Adrenal gland (tissue), 5 donors: ENCODE measurements around the gene RGL3.

ENCODE experiments used
- CTCF ChIP-seq, 6 experiments: fragments of 450-650 bp in 4 of 6; fragments of 200-600 bp in 2 of 6; sonication (generic) in 1 of 6; IDR thresholded peaks; 1 replicate in 5 of 6; 2 replicates in 1 of 6; pipeline versions ENCODE4 v1.5.1 to v1.8.0; 2016 to 2021; ENCODE audit warnings: antibody characterized with exemption in 6 of 6, mild to moderate bottlenecking in 2 of 6, moderate library complexity in 1 of 6
- POLR2A ChIP-seq, 2 donors: fragments of 450-650 bp; IDR thresholded peaks; one replicate each; pipeline ENCODE4 v1.6.1; 2017; ENCODE audit warnings: antibody characterized with exemption in 2 of 2, mild to moderate bottlenecking in 2 of 2, moderate library complexity in 1 of 2
- donor health status: DM: no; HTN: no; CAD: no.

GRCh38 chr19:11377756-11378155 lies 41.4 kb downstream of the RGL3 start:
- no peak for TF ChIP-seq CTCF (IDR thresholded peaks at IDR 0.05)
- no peak for TF ChIP-seq POLR2A (IDR thresholded peaks at IDR 0.05)
